Neural cell (in vitro differentiated cells): ENCODE measurements around the gene POLN. TPM values are rescaled to one million over a fixed set of nuclear protein-coding genes. Genes with fewer than 3 reads are reported as not detected.

ENCODE experiments used
- H2AFZ ChIP-seq: fragments of 200-600, 300-800 bp; sonication (generic), shearing (Covaris generic); 2 replicates; pipeline ENCODE4 v1.6.0; 2014; ENCODE audit warnings: low read depth, mild to moderate bottlenecking, antibody characterized with exemption, low read length, moderate library complexity
- H3F3A ChIP-seq: fragments of 200-600 bp; shearing (Covaris generic); 2 replicates; pipeline ENCODE4 v1.6.1; 2016; ENCODE audit warnings: mild to moderate bottlenecking, moderate library complexity, mixed read lengths, antibody characterized with exemption, low read length; ENCODE audit not compliant: insufficient read depth, poor library complexity, severe bottlenecking
- H3K27ac ChIP-seq: fragments of 200-600, 300-800 bp; sonication (generic), shearing (Covaris generic); 2 replicates; pipeline ENCODE4 v1.5.1; 2014; ENCODE audit warnings: mild to moderate bottlenecking, low read length, moderate library complexity
- H3K27me3 ChIP-seq: fragments of 300-800, 200-600 bp; sonication (generic), shearing (Covaris generic); 2 replicates; pipeline ENCODE4 v1.6.0; 2014; ENCODE audit warnings: mild to moderate bottlenecking, low read depth, low read length, moderate library complexity; ENCODE audit not compliant: insufficient read depth
- H3K36me3 ChIP-seq: fragments of 300-800, 200-600 bp; sonication (generic), shearing (Covaris generic); 2 replicates; pipeline ENCODE4 v1.5.1; 2014; ENCODE audit warnings: mild to moderate bottlenecking, antibody characterized with exemption, low read length, moderate library complexity; ENCODE audit not compliant: insufficient read depth
- H3K4me2 ChIP-seq: fragments of 300-800, 200-600 bp; sonication (generic), shearing (Covaris generic); 2 replicates; pipeline ENCODE4 v1.6.0; 2014; ENCODE audit warnings: mild to moderate bottlenecking, low read length
- H3K4me3 ChIP-seq: fragments of 300-800, 200-600 bp; sonication (generic), shearing (Covaris generic); 2 replicates; pipeline ENCODE4 v1.5.1; 2014; ENCODE audit warnings: mild to moderate bottlenecking, low read length, moderate library complexity
- H3K79me2 ChIP-seq: fragments of 200-600 bp; shearing (Covaris generic); replicated peaks from 2 replicates; pipeline ENCODE4 v1.6.0; 2014; ENCODE audit warnings: mild to moderate bottlenecking, low read length, moderate library complexity; ENCODE audit not compliant: insufficient read depth
- H3K9ac ChIP-seq: fragments of 300-800, 200-600 bp; sonication (generic), shearing (Covaris generic); 2 replicates; pipeline ENCODE4 v1.6.1; 2016; ENCODE audit warnings: mild to moderate bottlenecking, low read length, mixed read lengths
- H3K9me2 ChIP-seq: fragments of 200-600 bp; shearing (Covaris generic); 2 replicates; pipeline ENCODE4 v1.6.1; 2016; ENCODE audit warnings: mild to moderate bottlenecking, low read length, mixed read lengths; ENCODE audit not compliant: insufficient read depth
- H3K9me3 ChIP-seq: fragments of 200-600, 300-800 bp; sonication (generic), shearing (Covaris generic); 2 replicates; pipeline ENCODE4 v1.6.1; 2016; ENCODE audit warnings: mild to moderate bottlenecking, mixed run types, low read length, moderate library complexity, mixed read lengths
- H4K20me1 ChIP-seq: fragments of 200-600 bp; shearing (Covaris generic); 2 replicates; pipeline ENCODE4 v1.6.1; 2016; ENCODE audit warnings: mild to moderate bottlenecking, mixed run types; ENCODE audit not compliant: insufficient read depth
- CTCF ChIP-seq: fragments of 450-650 bp; IDR thresholded peaks from 2 replicates; pipeline ENCODE4 v1.5.1; 2014; ENCODE audit warnings: antibody characterized with exemption, mild to moderate bottlenecking, moderate library complexity; ENCODE audit not compliant: poor library complexity, severe bottlenecking
- EP300 ChIP-seq: fragments of 450-650 bp; conservative IDR thresholded peaks from 2 replicates; pipeline ENCODE4 v1.6.1; 2014; ENCODE audit warnings: antibody characterized with exemption, mild to moderate bottlenecking, moderate library complexity; ENCODE audit not compliant: poor library complexity, severe bottlenecking
- EZH2 ChIP-seq: fragments of 200-600, 300-800 bp; shearing (Covaris generic), sonication (generic); IDR thresholded peaks from 2 replicates; pipeline ENCODE4 v1.6.1; 2014; ENCODE audit warnings: antibody characterized with exemption, low read length, borderline replicate concordance, mild to moderate bottlenecking; ENCODE audit not compliant: insufficient read depth, poor library complexity, severe bottlenecking
- MXI1 ChIP-seq: fragments of 450-650 bp; conservative IDR thresholded peaks from 2 replicates; pipeline ENCODE4 v1.6.1; 2014; ENCODE audit warnings: antibody characterized with exemption, mild to moderate bottlenecking; ENCODE audit not compliant: poor library complexity, severe bottlenecking
- POLR2AphosphoS5 ChIP-seq: IDR thresholded peaks from 2 replicates; pipeline ENCODE4 v1.6.1; 2012
- RAD21 ChIP-seq: fragments of 450-650 bp; conservative IDR thresholded peaks from 2 replicates; pipeline ENCODE4 v1.6.1; 2014; ENCODE audit warnings: antibody characterized with exemption, mild to moderate bottlenecking, moderate library complexity
- REST ChIP-seq: IDR thresholded peaks from 2 replicates; pipeline ENCODE4 v1.6.1; 2012; ENCODE audit warnings: borderline replicate concordance
- SMC3 ChIP-seq: fragments of 450-650 bp; conservative IDR thresholded peaks from 2 replicates; pipeline ENCODE4 v1.6.1; 2014; ENCODE audit warnings: antibody characterized with exemption, mild to moderate bottlenecking, moderate library complexity; ENCODE audit not compliant: poor library complexity
- TAF1 ChIP-seq: IDR thresholded peaks from 2 replicates; pipeline ENCODE4 v1.6.1; 2012; ENCODE audit warnings: low read depth
- polyA plus RNA-seq: library from polyadenylated mRNA; depleted of rRNA; stranded (reverse); fragments of >200 nt; gene quantifications from 2 replicates; pipeline ENCODE4 v1.2.3, GENCODE V29; 2014

Gene POLN
- polyA plus RNA-seq, 1 donor from 2014 or later: 1.1 TPM

GRCh38 chr4:2155246-2155645 lies 86.7 kb downstream of the POLN start:
- no peak for TF ChIP-seq EZH2
- Histone ChIP-seq H3K9me3 (no peaks in the 10 kb centered on the region), H3K27ac (no peak overlapping the region)

GRCh38 chr4:2154215-2154740 lies 87.6 kb downstream of the POLN start:
- Histone ChIP-seq H2AFZ (no peak overlapping the region), H3K27ac (no peak overlapping the region), H3K9me3 (no peaks in the 10 kb centered on the region), H4K20me1 (no peaks in the 10 kb centered on the region), H3K4me3 (no peak overlapping the region), H3F3A (no peaks in the 10 kb centered on the region), H3K27me3 (no peaks in the 10 kb centered on the region), H3K9ac (no peak overlapping the region), H3K79me2 (no peaks in the 10 kb centered on the region), H3K4me2 (no peak overlapping the region), H3K9me2 (no peaks in the 10 kb centered on the region), H3K36me3 (no peaks in the 10 kb centered on the region)
- TF ChIP-seq POLR2AphosphoS5 (no peak), SMC3 (no peak), REST (no peak), TAF1 (no peak), RAD21 (no peak), CTCF (no peak), EP300 (no peak), MXI1 (no peak), EZH2 (no peak)

More at GRCh38 chr4:2155246-2155645, 86.7 kb downstream of the POLN start:
- Histone ChIP-seq H4K20me1 (no peaks in the 10 kb centered on the region), H3K4me3 (no peak overlapping the region), H3F3A (no peaks in the 10 kb centered on the region), H3K27me3 (no peaks in the 10 kb centered on the region), H3K9me2 (no peaks in the 10 kb centered on the region), H2AFZ (no peak overlapping the region), H3K4me2 (no peak overlapping the region), H3K36me3 (no peaks in the 10 kb centered on the region), H3K9ac (no peak overlapping the region), H3K79me2 (no peaks in the 10 kb centered on the region)

GRCh38 chr4:2151544-2151943 lies 90.4 kb downstream of the POLN start:
- Histone ChIP-seq H3K9me3 (no peaks in the 10 kb centered on the region), H4K20me1 (no peaks in the 10 kb centered on the region), H3K4me3 (no peak overlapping the region), H3K27ac (no peak overlapping the region), H3K27me3 (no peaks in the 10 kb centered on the region), H3K9me2 (no peaks in the 10 kb centered on the region), H3K36me3 (no peaks in the 10 kb centered on the region), H3F3A (no peaks in the 10 kb centered on the region), H3K9ac (no peak overlapping the region), H3K79me2 (no peaks in the 10 kb centered on the region), H3K4me2 (no peak overlapping the region), H2AFZ (no peak overlapping the region)
- no peak for TF ChIP-seq REST
- no peak for TF ChIP-seq RAD21
- no peak for TF ChIP-seq SMC3
- TF ChIP-seq CTCF: no peak
- TF ChIP-seq TAF1: no peak
